ENCODE data around the gene CALU.

Gene CALU

GRCh38 chr7:128810473-128810872 is 71.3 kb downstream of the CALU start:
- no peak for DNase-seq (ENCODE audit: low read depth in 1 of 2, low spot score in 1 of 2)

- DNase-seq (ENCODE audit: low read depth in 1 of 2, low spot score in 1 of 2), result no peak
Measured at GRCh38 chr7:128810997-128811396, 71.8 kb downstream of the CALU start.

GRCh38 chr7:128811631-128812430 is 72.7 kb downstream of the CALU start:
- DNase-seq (ENCODE audit: low read depth in 1 of 2, low spot score in 1 of 2), result no peak

- DNase-seq (ENCODE audit: low read depth in 1 of 2, low spot score in 1 of 2), result no peak
Measured at GRCh38 chr7:128812514-128813168, 73.5 kb downstream of the CALU start.

GRCh38 chr7:128814499-128814898 is 75.3 kb downstream of the CALU start:
- DNase-seq (ENCODE audit: low read depth in 1 of 2, low spot score in 1 of 2), result no peak

GRCh38 chr7:128815289-128815942 is 76.3 kb downstream of the CALU start:
- no peak for DNase-seq (ENCODE audit: low read depth in 1 of 2, low spot score in 1 of 2)

GRCh38 chr7:128818694-128819093 is 79.5 kb downstream of the CALU start:
- DNase-seq (ENCODE audit: low read depth in 1 of 2, low spot score in 1 of 2), result no peak

All from activated T-helper 1 cell treated with anti-CD3 and anti-CD28 coated beads, Interleukin-2, amount 50 U/mL, for 16 hours (primary cell).